Mesenchymal stem cell (in vitro differentiated cells and primary cell): Measurements from ENCODE around the gene ANKRD13D. TPM values are rescaled to one million over a fixed set of nuclear protein-coding genes. Genes with fewer than 3 reads are reported as not detected.

Experiments used
- DNase-seq: peaks from one replicate; pipeline ENCODE4 v3.0.0-alpha.2; 2013
- H2AFZ ChIP-seq: one replicate; pipeline ENCODE4 v1.6.1; 2013; ENCODE audit warnings: low read depth, mild to moderate bottlenecking, control low read depth, inconsistent platforms, low read length, moderate library complexity
- H2AK5ac ChIP-seq: 2 replicates; pipeline ENCODE4 v1.6.1; 2013; ENCODE audit warnings: low read length, moderate library complexity, mild to moderate bottlenecking, inconsistent platforms; ENCODE audit not compliant: severe bottlenecking
- H2BK120ac ChIP-seq: one replicate; pipeline ENCODE4 v1.6.1; 2013; ENCODE audit warnings: low read depth, mild to moderate bottlenecking, inconsistent platforms, low read length, moderate library complexity
- H2BK12ac ChIP-seq, 2 experiments: one replicate each; pipeline ENCODE4 v1.6.1; 2013; ENCODE audit warnings: inconsistent platforms in 2 of 2, low read length in 2 of 2, mild to moderate bottlenecking in 2 of 2, moderate library complexity in 2 of 2, control low read depth in 1 of 2
- H2BK15ac ChIP-seq: one replicate; pipeline ENCODE4 v1.6.1; 2013; ENCODE audit warnings: mild to moderate bottlenecking, low read depth, inconsistent platforms; ENCODE audit not compliant: poor library complexity, severe bottlenecking
- H2BK5ac ChIP-seq: 2 replicates; pipeline ENCODE4 v1.6.1; 2013; ENCODE audit warnings: low read depth, mild to moderate bottlenecking, low read length, control low read depth, inconsistent platforms; ENCODE audit not compliant: poor library complexity, severe bottlenecking
- H3K14ac ChIP-seq, 2 experiments: one replicate each; pipeline ENCODE4 v1.6.1; 2013; ENCODE audit warnings: inconsistent platforms in 2 of 2, low read length in 2 of 2, control low read depth in 1 of 2, mild to moderate bottlenecking in 1 of 2, moderate library complexity in 1 of 2
- H3K18ac ChIP-seq, 2 experiments: one replicate each; pipeline ENCODE4 v1.6.1; 2013; ENCODE audit warnings: inconsistent platforms in 2 of 2, low read length in 2 of 2, control low read depth in 1 of 2, low read depth in 1 of 2, mild to moderate bottlenecking in 1 of 2
- H3K23ac ChIP-seq, 2 experiments: one replicate each; pipeline ENCODE4 v1.6.1; 2013; ENCODE audit warnings: inconsistent platforms in 2 of 2, low read length in 2 of 2, mild to moderate bottlenecking in 2 of 2, moderate library complexity in 2 of 2, control low read depth in 1 of 2
- H3K27ac ChIP-seq: 2 replicates; pipeline ENCODE4 v1.5.1; 2013; ENCODE audit warnings: mild to moderate bottlenecking, moderate library complexity, low read length, control low read depth, inconsistent platforms; ENCODE audit not compliant: poor library complexity, severe bottlenecking
- H3K27me3 ChIP-seq, 2 experiments: 2 replicates each; pipeline versions ENCODE4 v1.6.1 to v1.7.0; 2013; ENCODE audit warnings: low read length in 2 of 2, mild to moderate bottlenecking in 2 of 2, moderate library complexity in 2 of 2, control low read depth in 1 of 2, inconsistent platforms in 1 of 2; ENCODE audit not compliant: control insufficient read depth in 1 of 2, insufficient read depth in 1 of 2
- H3K36me3 ChIP-seq, 2 experiments: 2 replicates each; pipeline versions ENCODE4 v1.6.1 to v1.7.0; 2013; ENCODE audit warnings: low read length in 2 of 2, control low read depth in 1 of 2, inconsistent platforms in 1 of 2, low read depth in 1 of 2, mild to moderate bottlenecking in 1 of 2; ENCODE audit not compliant: insufficient read depth in 2 of 2, control insufficient read depth in 1 of 2
- H3K4ac ChIP-seq, 2 experiments: one replicate each; pipeline ENCODE4 v1.6.1; 2013; ENCODE audit warnings: inconsistent platforms in 2 of 2, low read length in 2 of 2, mild to moderate bottlenecking in 2 of 2, moderate library complexity in 2 of 2, control low read depth in 1 of 2, low read depth in 1 of 2
- H3K4me1 ChIP-seq: 2 replicates; pipeline ENCODE4 v1.6.1; 2013; ENCODE audit warnings: low read depth, low read length, control low read depth; ENCODE audit not compliant: control insufficient read depth, insufficient read depth
- H3K4me2 ChIP-seq: 2 replicates; pipeline ENCODE4 v1.6.1; 2013; ENCODE audit warnings: low read length, mild to moderate bottlenecking, inconsistent platforms; ENCODE audit not compliant: poor library complexity, severe bottlenecking
- H3K4me3 ChIP-seq, 2 experiments: 2 replicates each; pipeline versions ENCODE4 v1.5.1 to v1.7.0; 2013; ENCODE audit warnings: low read length in 2 of 2, mild to moderate bottlenecking in 2 of 2, control low read depth in 1 of 2, low read depth in 1 of 2; ENCODE audit not compliant: insufficient read depth in 1 of 2
- H3K79me1 ChIP-seq: replicated peaks from 2 replicates; pipeline ENCODE4 v1.6.1; 2013; ENCODE audit warnings: mild to moderate bottlenecking, control low read depth, low read length, inconsistent platforms; ENCODE audit not compliant: poor library complexity, severe bottlenecking
- H3K9ac ChIP-seq: 2 replicates; pipeline ENCODE4 v1.7.0; 2013; ENCODE audit warnings: mild to moderate bottlenecking, low read length, moderate library complexity
- H3K9me3 ChIP-seq: 2 replicates; pipeline ENCODE4 v1.7.0; 2013; ENCODE audit warnings: mild to moderate bottlenecking, low read length; ENCODE audit not compliant: control insufficient read depth
- H4K8ac ChIP-seq: one replicate; pipeline ENCODE4 v1.6.1; 2013; ENCODE audit warnings: inconsistent platforms, mild to moderate bottlenecking, low read length, moderate library complexity
- H4K91ac ChIP-seq: one replicate; pipeline ENCODE4 v1.6.1; 2013; ENCODE audit warnings: mild to moderate bottlenecking, low read length, inconsistent platforms
- WGBS: methylation state at CpG from one replicate; pipeline ENCODE4 v1.1.7; 2013; ENCODE audit warnings: mixed read lengths; 5-methylcytosine and 5-hydroxymethylcytosine counted together
- polyA plus RNA-seq, 2 experiments: library from polyadenylated mRNA; stranded (reverse); fragments of 200-250 nt; gene quantifications; one replicate each; pipeline ENCODE4 v1.2.3, GENCODE V29; 2013

ANKRD13D gene
- polyA plus RNA-seq (2013, experiment 1 of 2): 27.5 TPM
- 27.7 TPM for polyA plus RNA-seq (2013, experiment 2 of 2)

GRCh38 chr11:67289226-67289650 lies at the start of gene ANKRD13D:
Gene ANKRD13D, plus strand, starts transcription at chr11:67289303. Its CDS starts 158 bp downstream, at chr11:67289461.
- DNase-seq: no peak
- Histone ChIP-seq H4K8ac (peak within 1 kb of the TSS; percentile 100), H3K14ac (peak within 1 kb of the TSS in 1 of 2 experiments; percentile 99), H3K9me3 (no peaks in the 10 kb centered on the region), H3K27ac (peak within 1 kb of the TSS; percentile 95), H2BK5ac (peak within 1 kb of the TSS; percentile 87), H3K4me3 (peak within 1 kb of the TSS; percentile 74 to 90), H3K4me1 (peaks cover 33% of the 10 kb centered on the region), H2AFZ (peak within 1 kb of the TSS; percentile 49), H2AK5ac (peak within 1 kb of the TSS; percentile 79), H3K18ac (peak within 1 kb of the TSS; percentile 100), H3K79me1 (peaks cover 30% of the 10 kb centered on the region), H3K23ac (peak within 1 kb of the TSS; percentile 84 to 92), H3K9ac (peak within 1 kb of the TSS; percentile 90), H4K91ac (peak within 1 kb of the TSS; percentile 99), H3K4me2 (peak within 1 kb of the TSS; percentile 94), H2BK120ac (peak within 1 kb of the TSS; percentile 100), H2BK12ac (peak within 1 kb of the TSS; percentile 80 to 83), H2BK15ac (peak within 1 kb of the TSS; percentile 97), H3K4ac (peak within 1 kb of the TSS; percentile 100), H3K36me3 (peaks cover 61% of the 10 kb centered on the region in 2 experiments), H3K27me3 (no peaks in the 10 kb centered on the region)
- WGBS: 2% methylated on average over 24 of the region's 56 CpGs

- no peak overlapping the region for H2BK15ac ChIP-seq
- no peak overlapping the region for H2AK5ac ChIP-seq
- DNase-seq: peak; percentile 99
- peaks cover 3 to 32% of the 10 kb centered on the region in 2 experiments for H3K36me3 ChIP-seq
- H3K79me1 ChIP-seq: peaks cover 9% of the 10 kb centered on the region
- no peak overlapping the region for H4K8ac ChIP-seq
- peaks cover 14% of the 10 kb centered on the region for H3K4me1 ChIP-seq
- H3K18ac ChIP-seq: peak overlapping the region in 1 of 2 experiments; percentile 70
- WGBS: under 1% methylated on average over 28 of the region's 31 CpGs
- H3K23ac ChIP-seq: peak overlapping the region in 1 of 2 experiments; percentile 96
- H2BK12ac ChIP-seq: peak overlapping the region in 1 of 2 experiments; percentile 49
- peak overlapping the region; percentile 66 for H2BK5ac ChIP-seq
- H3K27ac ChIP-seq: peak overlapping the region; percentile 89
- no peaks in the 10 kb centered on the region for H3K9me3 ChIP-seq
- no peak overlapping the region for H2BK120ac ChIP-seq
- no peak overlapping the region for H4K91ac ChIP-seq
- H3K4me3 ChIP-seq: peak overlapping the region; percentile 65 to 89
- H3K9ac ChIP-seq: peak overlapping the region; percentile 95
- H3K4me2 ChIP-seq: peak overlapping the region; percentile 57
- H3K14ac ChIP-seq: peak overlapping the region in 1 of 2 experiments; percentile 77
- no peaks in the 10 kb centered on the region for H3K27me3 ChIP-seq
- peak overlapping the region; percentile 21 to 85 for H3K4ac ChIP-seq
- no peak overlapping the region for H2AFZ ChIP-seq
Observed at GRCh38 chr11:67239783-67240575, 49.1 kb upstream of the ANKRD13D start.

GRCh38 chr11:67240576-67241389 lies 48.3 kb upstream of the ANKRD13D start:
- H3K27ac ChIP-seq: peak overlapping the region; percentile 89
- WGBS: under 1% methylated on average over 7 of the region's 16 CpGs
- no peak overlapping the region for H2AK5ac ChIP-seq
- peak overlapping the region; percentile 21 to 85 for H3K4ac ChIP-seq
- H4K8ac ChIP-seq: no peak overlapping the region
- peak overlapping the region; percentile 57 for H3K4me2 ChIP-seq
- H2BK15ac ChIP-seq: no peak overlapping the region
- H3K27me3 ChIP-seq: no peaks in the 10 kb centered on the region
- H3K79me1 ChIP-seq: peaks cover 12% of the 10 kb centered on the region
- H2BK12ac ChIP-seq: peak overlapping the region in 1 of 2 experiments; percentile 49
- H4K91ac ChIP-seq: no peak overlapping the region
- no peak overlapping the region for H2AFZ ChIP-seq
- peak overlapping the region in 1 of 2 experiments; percentile 96 for H3K23ac ChIP-seq
- peaks cover 14% of the 10 kb centered on the region for H3K4me1 ChIP-seq
- no peak overlapping the region for H2BK120ac ChIP-seq
- H3K4me3 ChIP-seq: peak overlapping the region; percentile 65 to 89
- peak overlapping the region in 1 of 2 experiments; percentile 77 for H3K14ac ChIP-seq
- peak overlapping the region in 1 of 2 experiments; percentile 70 for H3K18ac ChIP-seq
- H3K9me3 ChIP-seq: no peaks in the 10 kb centered on the region
- peaks cover 9 to 39% of the 10 kb centered on the region in 2 experiments for H3K36me3 ChIP-seq
- DNase-seq: peak; percentile 93
- peak overlapping the region; percentile 95 for H3K9ac ChIP-seq
- H2BK5ac ChIP-seq: no peak overlapping the region
